DOHH2 (cell line): ENCODE data around the gene FAM217B.

Experiments used
- CTCF ChIP-seq: fragments of 200-600 bp; sonication (generic); IDR thresholded peaks from one replicate; pipeline ENCODE4 v1.5.1; 2014; ENCODE audit warnings: antibody characterized with exemption, mild to moderate bottlenecking, low read depth, low read length; ENCODE audit not compliant: poor library complexity, severe bottlenecking
- EZH2phosphoT487 ChIP-seq: fragments of 200-600 bp; sonication (generic); IDR thresholded peaks from 2 replicates; pipeline ENCODE4 v1.6.1; 2017; ENCODE audit warnings: borderline replicate concordance, mild to moderate bottlenecking, antibody characterized with exemption, low read length, moderate library complexity, mixed read lengths

- TF ChIP-seq CTCF, result no peak
- TF ChIP-seq EZH2phosphoT487, result no peak
These were observed 44.4 kb downstream of the FAM217B start for GRCh38 chr20:59984541-59984940.
